Stimulated activated CD8-positive, alpha-beta memory T cell treated with anti-CD3 and anti-CD28 coated beads, Interleukin-15, amount 100 ng/mL, for 48 hours (primary cell): ENCODE results near the gene ATXN7L1.

Experiments
- DNase-seq, 2 donors: peaks; one replicate each; pipeline ENCODE4 v3.0.0-alpha.2; 2020; ENCODE audit warnings: low read depth in 2 of 2

ATXN7L1 gene

DNA sequence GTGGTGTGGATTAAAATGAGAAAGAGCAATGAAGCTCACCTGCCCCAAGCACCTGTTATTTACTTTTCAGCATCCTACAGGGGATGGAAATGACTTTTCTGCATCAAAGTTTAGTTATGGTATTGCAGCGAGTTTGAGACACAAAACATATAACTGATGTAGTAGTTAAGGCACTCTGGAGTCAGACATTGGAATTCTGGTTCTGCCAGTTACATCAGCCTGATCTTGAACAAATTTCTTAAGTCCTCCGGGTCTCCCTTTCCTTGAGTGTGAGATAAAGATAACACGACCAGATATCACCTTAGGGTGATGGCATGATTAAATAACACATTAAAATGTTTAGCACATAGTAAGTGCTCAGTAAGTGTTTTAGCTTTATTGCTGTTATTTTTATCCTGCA lies 97.4 kb downstream of the ATXN7L1 start:
- no peak for DNase-seq

GRCh38 chr7:105776986-105777910 lies 99.2 kb downstream of the ATXN7L1 start:
- DNase-seq, result no peak

- DNase-seq, result no peak
Observed at GRCh38 chr7:105776068-105776790, 100.2 kb downstream of the ATXN7L1 start.

GRCh38 chr7:105775580-105775979 lies 100.8 kb downstream of the ATXN7L1 start:
- DNase-seq, result no peak

DNA sequence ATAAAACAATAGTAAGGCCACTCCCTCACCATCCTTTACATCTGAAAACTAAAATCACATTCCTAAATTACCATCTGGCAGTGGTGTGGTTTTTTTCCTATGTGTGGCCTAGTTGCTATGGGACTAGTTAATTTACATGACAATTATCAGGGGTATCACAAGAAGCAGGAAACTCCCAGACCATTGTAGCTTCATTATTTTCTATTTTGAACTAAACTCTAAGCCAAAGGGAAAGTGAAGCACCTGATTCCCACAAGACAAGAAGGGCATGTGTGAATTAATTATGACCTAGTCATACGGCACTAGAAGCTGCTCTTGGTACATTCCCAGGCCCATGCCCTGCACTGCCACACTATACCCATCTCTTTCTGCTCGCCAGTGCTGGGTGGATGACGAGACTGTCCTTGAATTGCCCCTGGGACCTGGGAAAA lies 103.4 kb downstream of the ATXN7L1 start:
- no peak for DNase-seq

DNA sequence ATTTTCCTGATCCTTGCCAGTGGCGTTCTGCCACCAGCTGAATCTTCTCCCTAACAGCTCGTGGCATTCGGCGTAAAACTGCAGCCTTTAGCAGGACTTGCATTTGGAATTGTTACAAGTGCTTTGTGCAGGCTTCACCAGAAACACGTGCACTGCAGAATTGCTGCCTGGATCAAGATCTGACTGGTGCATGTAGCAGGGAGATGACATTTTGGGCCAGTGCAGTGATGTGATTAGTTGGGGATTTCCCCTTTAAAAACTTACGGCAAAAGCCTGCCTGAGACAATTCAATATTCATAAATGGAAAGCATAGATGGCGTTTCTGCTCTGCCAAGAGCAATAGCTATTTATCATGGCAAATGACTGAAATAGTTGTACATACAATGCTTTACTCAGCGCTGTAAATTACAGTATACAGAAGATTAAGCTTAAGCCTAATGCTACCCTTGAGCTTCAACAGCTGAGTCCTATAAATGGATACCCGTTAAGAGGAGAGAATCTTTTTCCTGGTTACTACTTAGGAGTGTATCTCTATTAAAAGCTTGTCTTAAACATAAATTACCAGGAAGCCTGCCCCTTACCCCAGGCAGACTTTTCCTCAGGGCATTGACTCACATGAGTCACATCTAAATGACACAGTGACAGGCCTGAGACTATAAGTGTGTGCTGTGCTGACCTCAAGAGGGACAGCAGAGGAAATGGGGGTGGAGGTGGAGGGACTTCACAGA lies 106.3 kb downstream of the ATXN7L1 start:
- no peak for DNase-seq

- DNase-seq, result no peak
Observed at GRCh38 chr7:105768898-105769507, 107.4 kb downstream of the ATXN7L1 start.

DNA sequence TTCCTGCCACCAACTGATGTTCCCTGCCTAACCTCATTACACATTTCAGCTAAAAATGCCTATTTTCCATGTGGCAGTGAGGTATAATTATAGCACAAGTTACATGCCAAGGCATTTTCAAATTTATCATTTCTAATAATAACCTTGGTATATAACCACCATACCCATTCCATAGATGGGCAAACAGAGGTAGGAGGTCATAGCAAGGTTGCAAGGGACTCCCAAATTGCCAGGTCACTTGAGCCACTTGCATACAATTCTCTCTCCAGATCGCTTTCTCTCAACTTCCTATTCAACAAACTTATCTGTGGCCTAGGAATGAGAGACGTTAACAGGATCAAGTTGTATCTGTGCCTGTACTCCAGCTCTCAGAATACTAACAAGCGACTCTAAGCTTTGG lies 108.3 kb downstream of the ATXN7L1 start:
- DNase-seq, result no peak

GRCh38 chr7:105766421-105767073 lies 109.9 kb downstream of the ATXN7L1 start:
- no peak for DNase-seq

DNA sequence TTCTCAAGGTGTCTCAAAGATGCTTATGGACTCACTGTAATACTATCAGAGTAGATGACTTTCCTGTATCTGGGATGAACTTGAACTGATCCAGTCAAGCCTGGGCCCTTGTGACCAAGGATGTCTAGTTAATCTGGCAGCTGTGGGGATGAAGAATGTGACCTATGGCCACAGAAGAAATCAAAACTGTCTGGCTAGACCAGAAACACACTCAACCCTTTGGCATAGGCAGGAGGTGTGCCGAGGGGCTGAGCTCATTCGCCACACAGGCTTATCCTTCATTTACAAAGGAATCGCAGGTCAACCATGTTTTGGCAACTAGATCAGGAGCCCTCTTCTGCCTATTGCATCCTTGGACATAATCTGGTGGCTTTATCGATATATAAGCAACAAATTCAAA lies 110.6 kb downstream of the ATXN7L1 start:
- no peak for DNase-seq

DNA sequence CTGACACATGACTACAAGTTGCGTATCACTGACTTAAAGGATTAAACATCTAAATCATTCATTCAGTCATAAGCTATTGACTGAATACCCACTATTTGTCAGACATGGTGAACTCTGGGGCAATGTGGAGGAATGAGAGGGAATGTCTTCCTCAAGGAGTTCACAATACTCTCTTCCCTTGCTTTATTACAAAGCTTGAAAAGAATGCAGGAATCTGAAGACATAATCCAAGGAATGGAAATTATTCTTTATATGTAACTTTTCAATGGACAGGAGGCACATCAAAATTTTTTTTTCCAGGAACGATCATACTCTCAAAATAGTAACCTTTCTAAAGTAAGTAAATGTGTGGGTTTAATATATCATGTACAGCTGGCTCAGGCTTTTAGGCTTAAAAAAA lies 111.9 kb downstream of the ATXN7L1 start:
- no peak for DNase-seq

DNA sequence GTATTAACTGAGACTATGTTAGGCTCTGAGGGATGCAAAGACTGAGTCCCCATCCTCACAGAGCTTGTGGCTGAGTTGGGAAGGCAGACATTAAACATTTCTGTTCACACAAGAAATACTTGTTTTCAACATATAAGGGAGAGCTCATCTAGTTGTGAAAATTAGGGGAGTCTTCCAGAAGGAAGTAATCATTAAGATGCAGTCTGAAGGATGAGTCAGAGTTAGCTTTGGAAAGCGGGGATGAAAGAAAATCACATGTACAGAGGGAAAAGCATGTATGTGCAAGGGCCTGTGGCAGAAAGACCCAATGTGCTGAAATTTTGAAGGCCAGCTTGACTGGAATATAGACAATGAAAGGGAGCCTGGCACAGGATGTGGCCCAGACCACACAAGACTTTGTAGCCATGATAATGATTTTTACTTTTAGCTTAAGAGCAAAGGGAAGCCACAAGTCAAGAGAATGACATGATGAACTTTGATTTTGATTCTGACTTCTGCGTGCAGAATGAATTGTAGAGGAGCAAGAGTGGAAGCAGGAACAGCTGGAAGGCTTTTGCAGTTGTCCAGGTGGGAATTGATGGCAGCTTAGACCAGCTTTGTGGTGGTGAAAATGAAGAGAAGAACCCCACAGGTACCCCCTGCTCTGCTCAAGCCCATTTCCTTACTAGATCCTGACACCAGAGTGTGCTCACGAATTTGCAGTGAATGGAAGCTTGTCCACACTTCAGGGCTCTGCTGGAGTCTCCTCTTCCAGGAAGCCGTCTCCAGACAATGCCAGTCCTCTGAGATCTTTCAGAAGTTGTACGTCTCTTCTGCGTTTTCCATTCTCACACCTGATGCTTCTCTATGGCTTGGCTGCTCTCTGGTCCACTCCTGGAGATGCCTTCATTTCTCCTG lies 115.6 kb downstream of the ATXN7L1 start:
- no peak for DNase-seq

DNA sequence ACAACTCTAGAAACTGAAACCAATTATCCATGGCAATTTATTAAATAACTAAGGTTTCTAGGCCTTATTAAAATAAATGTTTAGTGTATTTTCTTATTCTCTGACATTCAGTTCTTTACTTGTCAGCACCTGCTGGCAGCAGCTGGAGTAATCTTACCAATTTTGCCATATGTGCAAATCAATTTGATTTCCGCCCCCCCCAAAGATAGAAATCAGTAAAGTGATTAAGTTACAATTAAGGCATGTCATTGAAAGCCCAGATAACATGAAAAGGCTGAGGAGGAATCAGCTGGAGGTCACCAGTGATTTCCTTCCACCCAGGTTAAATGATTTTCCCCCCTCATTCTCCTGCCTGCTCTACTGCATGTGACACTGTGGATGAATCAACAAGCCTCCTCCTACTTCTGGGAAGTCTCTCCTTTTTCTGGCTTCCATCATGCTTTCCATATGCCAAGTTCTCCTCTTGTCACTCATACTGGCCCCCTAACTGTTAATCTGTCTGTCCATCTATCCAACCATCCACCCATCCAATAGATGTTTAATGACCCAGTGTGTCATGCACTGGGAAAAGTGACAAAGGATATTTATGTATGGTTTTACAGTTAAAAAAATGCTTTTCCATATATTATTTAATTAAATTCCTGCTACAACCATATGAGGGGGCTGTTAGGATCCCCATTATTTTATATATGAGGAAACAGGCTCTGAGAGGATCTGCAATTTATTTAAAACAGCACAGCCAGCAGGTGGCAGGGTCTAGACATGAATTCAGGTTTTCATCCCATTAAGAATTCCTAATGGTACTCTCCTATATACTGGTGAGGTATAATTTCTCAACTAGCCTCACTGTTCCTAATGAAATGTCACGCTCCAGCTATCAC lies 116.5 kb downstream of the ATXN7L1 start:
- no peak for DNase-seq

- DNase-seq, result no peak
Observed at GRCh38 chr7:105756367-105756766, 120.0 kb downstream of the ATXN7L1 start.

GRCh38 chr7:105752671-105753275 lies 123.6 kb downstream of the ATXN7L1 start:
- DNase-seq, result no peak

DNA sequence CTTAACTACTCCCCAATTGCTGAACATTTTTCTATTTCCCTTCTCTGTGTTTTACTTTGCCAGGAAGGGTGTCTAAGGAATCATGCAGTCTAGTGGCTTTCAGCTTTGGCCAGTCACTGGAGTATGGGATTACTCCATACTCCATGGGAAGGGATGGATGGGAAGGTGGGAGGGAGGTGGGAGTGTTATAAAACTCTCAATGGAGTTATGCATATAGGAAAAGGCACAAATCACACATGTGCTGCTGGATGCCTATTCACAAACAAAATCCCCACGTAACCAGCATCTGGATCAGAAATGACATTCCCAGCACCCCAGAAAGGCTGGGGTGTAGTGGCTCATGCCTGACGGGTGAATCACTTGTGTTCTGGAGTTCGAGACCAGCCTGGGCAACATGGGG lies 125.3 kb downstream of the ATXN7L1 start:
- DNase-seq, result no peak

DNA sequence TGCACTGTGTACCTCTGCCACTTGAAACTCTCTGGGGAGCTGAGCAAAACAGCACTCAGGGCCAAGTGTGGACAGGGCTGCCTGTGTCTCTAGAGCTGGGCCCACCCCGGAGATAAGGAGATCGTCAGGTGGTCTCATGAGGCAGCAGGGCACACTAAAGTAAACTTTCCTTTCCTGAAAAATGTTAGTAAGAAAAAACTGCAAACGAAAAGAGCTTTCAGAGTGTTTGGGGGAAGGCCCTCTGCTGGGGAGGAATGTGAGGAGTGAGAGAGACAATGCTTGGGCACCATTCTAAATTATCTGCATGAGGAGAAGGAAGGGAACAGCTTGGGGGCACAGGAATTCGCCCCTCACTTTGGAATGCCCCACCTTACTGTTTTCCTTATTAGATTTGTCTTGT lies 127.7 kb downstream of the ATXN7L1 start:
- DNase-seq, result no peak

GRCh38 chr7:105745681-105746330 lies 130.6 kb downstream of the ATXN7L1 start:
- no peak for DNase-seq
